Right cardiac atrium (tissue), 5 donors: ENCODE measurements around the gene VIPR2. TPM values are rescaled to one million over a fixed set of nuclear protein-coding genes. Genes with fewer than 3 reads are reported as not detected.

Source experiments
- ATAC-seq, 2 donors: fragments of 200-7000 bp; cut with Tn5 transposase; one replicate each; pipeline versions ENCODE4 v1.8.0 to v1.9.1; 2020; ENCODE audit warnings: moderate library complexity in 2 of 2, mild to moderate bottlenecking in 1 of 2
- DNase-seq, 3 donors: peaks; one replicate each; pipeline ENCODE4 v3.0.0-alpha.2; 2020
- H3K27ac ChIP-seq: one replicate; pipeline ENCODE4 v1.5.1; 2013; ENCODE audit warnings: mild to moderate bottlenecking, low read length, control low read depth, moderate library complexity
- H3K27me3 ChIP-seq: one replicate; pipeline ENCODE4 v1.6.1; 2013; ENCODE audit not compliant: control insufficient read depth, insufficient read depth
- H3K4me1 ChIP-seq: one replicate; pipeline ENCODE4 v1.6.1; 2013; ENCODE audit warnings: low read length; ENCODE audit not compliant: control insufficient read depth, insufficient read depth
- H3K4me3 ChIP-seq: one replicate; pipeline ENCODE4 v1.5.1; 2013; ENCODE audit warnings: low read length, control low read depth
- H3K9me3 ChIP-seq: one replicate; pipeline ENCODE4 v1.6.1; 2013; ENCODE audit warnings: low read length; ENCODE audit not compliant: control insufficient read depth
- WGBS: extraction: QIAGEN DNeasy Blood & Tissue Kit; methylation state at CpG from one replicate; pipeline ENCODE4 v1.1.7; 2013; 5-methylcytosine and 5-hydroxymethylcytosine counted together
- intact Hi-C, 4 donors: fragments of 100-400 bp; cut with DNase I; formaldehyde crosslinking; loops; one replicate each; pipeline versions ENCODE4 v1.11.0 to v1.14.0; 2022 to 2023
- polyA plus RNA-seq: library from polyadenylated mRNA; stranded (reverse); fragments of 200-250 nt; gene quantifications from one replicate; pipeline ENCODE4 v1.2.3, GENCODE V29; 2013
- total RNA-seq, 4 donors: library from RNA; stranded (reverse); fragmentation: NEBNext Ultra II Directional; extraction: Animal tissue kit (Norgen Biotek cat#: 25700); gene quantifications; one replicate each; pipeline ENCODE4 v1.2.1, GENCODE V29; 2021
- donor health status: healthy with polysubstance abuse.
- donor health status: DM: no; HTN: yes; CAD: no.
- donor health status: DM: no; HTN: no; CAD: no.
- donor health status: DM: no; HTN: yes; CAD: no; lungs with severe emphysema.
- donor health status: DM: yes; HTN: yes; CAD: no.

The VIPR2 gene
- total and polyA plus RNA-seq, 5 donors, result 7.3 to 13.7 (median 9.5) TPM

DNA sequence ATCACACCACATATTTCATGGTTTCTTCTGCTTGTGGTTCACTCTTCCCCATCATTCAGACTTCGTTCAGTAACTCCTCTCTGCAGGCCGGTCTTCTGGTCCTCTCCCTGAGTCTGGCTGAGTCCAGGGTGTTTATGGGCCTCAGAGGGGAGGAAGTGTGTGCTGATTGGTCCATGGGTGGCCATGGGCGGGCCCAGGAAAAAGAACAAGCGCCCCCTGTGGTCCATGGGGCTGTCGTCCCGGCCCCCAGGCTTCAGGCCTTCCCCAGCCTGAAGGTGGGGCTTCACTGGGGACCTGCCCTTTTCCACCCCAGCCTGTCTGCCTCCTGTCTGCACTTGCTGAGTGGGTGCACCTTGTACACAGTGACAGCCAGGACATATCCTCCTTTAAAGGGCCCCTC lies 123.7 kb downstream of the VIPR2 start:
- H3K27me3 ChIP-seq, result no peaks in the 10 kb centered on the region
- WGBS, result 73% methylated on average over 6 of the region's 6 CpGs
- H3K4me3 ChIP-seq, result no peak overlapping the region
- DNase-seq, result peak in 1 of 3 donors; percentile 46
- H3K27ac ChIP-seq, result no peak overlapping the region
- ATAC-seq, result peak in 1 of 2 donors; percentile 17
- intact Hi-C loops, result no loop called here
- H3K9me3 ChIP-seq, result no peaks in the 10 kb centered on the region
- peaks cover 3% of the 10 kb centered on the region for H3K4me1 ChIP-seq

DNA sequence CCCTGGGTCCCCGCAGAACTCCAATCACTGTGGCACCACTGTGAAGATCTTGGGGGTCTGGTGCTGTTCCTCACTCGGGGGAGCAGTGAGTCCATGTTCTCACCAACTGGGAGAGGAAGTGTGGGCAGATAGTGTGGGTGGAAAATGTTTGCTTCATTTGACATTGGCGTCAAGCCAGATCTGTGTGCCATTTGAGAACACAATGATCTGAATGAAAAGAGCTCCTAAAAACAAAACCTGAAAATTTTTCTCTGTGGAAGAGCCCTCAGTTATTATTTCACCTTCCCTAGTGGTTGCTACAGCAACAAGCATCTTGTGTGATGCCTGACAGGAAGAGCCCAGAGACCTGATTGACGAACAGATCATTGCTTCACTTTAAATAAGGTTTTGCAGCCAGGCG lies 125.6 kb downstream of the VIPR2 start:
- Histone ChIP-seq H3K27ac (no peak overlapping the region), H3K27me3 (no peaks in the 10 kb centered on the region), H3K9me3 (no peaks in the 10 kb centered on the region), H3K4me3 (no peak overlapping the region), H3K4me1 (peaks cover 5% of the 10 kb centered on the region)
- 60% methylated on average over 5 of the region's 5 CpGs for WGBS
- ATAC-seq (no peak), DNase-seq (peak in 1 of 3 donors; percentile 19)
- intact Hi-C loops, result no loop called here

- WGBS, result 92% methylated on average over 3 of the region's 3 CpGs
- ATAC-seq (no peak), DNase-seq (no peak)
- Histone ChIP-seq H3K4me3 (no peak overlapping the region), H3K9me3 (no peaks in the 10 kb centered on the region), H3K4me1 (peaks cover 9% of the 10 kb centered on the region), H3K27me3 (no peaks in the 10 kb centered on the region), H3K27ac (no peak overlapping the region)
- intact Hi-C loops, result no loop called here
These were observed 126.9 kb downstream of the VIPR2 start for GRCh38 chr7:159017741-159018140.

DNA sequence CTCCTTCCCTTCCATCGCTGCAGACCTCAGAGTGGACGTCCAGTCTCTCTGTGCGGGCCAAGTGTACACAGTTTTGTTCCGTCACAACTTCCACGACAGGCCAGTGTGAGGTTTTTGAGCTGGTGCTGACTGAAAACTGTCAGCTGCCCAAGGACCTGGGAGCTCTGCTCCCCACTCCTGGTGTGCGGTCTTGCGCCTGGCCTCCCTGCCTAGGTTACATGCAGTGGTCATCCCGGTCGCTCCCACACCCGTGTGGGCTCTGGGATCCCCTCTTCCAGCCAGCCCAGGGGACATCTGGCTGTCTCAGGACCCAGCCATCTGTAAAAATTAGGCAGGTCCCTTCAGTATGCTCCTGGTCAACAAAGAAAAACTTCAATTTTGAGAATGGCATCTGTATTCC lies 127.5 kb downstream of the VIPR2 start:
- intact Hi-C loops, result no loop called here
- Histone ChIP-seq H3K27ac (no peak overlapping the region), H3K9me3 (no peaks in the 10 kb centered on the region), H3K4me1 (peaks cover 9% of the 10 kb centered on the region), H3K4me3 (no peak overlapping the region), H3K27me3 (no peaks in the 10 kb centered on the region)
- peak in 1 of 3 donors; percentile 11 for DNase-seq
- WGBS, result 85% methylated on average over 10 of the region's 10 CpGs
- no peak for ATAC-seq

- Histone ChIP-seq H3K27ac (no peak overlapping the region), H3K4me3 (no peak overlapping the region), H3K9me3 (no peaks in the 10 kb centered on the region), H3K4me1 (peaks cover 10% of the 10 kb centered on the region), H3K27me3 (no peaks in the 10 kb centered on the region)
- intact Hi-C loops, result no loop called here
- no peak for ATAC-seq
- WGBS, result 89% methylated on average over 19 of the region's 19 CpGs
- peak in 1 of 3 donors; percentile 24 for DNase-seq
These were observed 128.1 kb downstream of the VIPR2 start for GRCh38 chr7:159016591-159016990.

DNA sequence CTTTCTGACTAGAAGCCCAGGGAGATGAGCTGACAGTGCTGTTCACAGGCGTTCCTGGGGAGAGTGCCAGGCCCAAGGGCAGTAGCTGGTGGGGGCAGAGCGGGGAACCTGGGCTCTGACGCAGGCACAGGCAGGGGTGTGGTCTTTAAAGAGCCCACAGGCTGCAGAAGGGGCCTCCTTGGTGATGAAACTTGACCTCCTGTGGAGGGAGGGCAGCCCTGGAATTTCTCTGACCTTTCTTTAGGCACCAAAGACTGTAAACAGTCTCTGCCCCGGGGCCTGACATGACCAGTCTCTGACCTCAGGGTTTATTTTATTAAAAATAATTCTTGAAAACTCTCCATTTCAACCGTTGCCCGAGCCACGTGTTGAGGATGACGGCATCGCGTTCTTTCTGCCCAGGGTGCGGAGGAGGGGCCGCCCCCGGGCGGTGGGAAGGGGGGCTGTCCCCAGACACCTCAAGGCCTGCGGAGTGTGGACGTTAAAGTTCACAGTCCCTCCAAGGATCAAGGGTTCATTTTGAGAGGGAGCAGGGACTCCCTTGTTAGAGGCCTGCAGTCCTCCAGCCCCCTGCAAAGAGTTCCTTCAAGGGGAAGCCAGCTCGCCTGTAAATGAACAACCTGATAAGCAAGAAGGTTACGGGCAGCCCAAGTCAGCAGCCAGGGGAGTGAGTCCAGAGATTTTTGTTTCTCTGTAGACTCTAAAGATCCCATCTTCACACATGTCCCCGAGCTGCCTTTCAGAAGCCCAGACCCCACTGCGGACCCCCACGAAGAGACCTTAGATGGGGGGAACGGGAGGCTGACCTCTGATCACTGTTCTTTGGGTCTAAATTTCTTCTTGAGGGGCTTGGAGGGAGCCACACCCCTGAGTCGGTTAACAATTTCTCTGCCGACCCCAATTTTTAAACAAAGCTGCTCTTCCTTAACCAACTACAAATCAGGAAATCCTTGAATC lies 128.9 kb downstream of the VIPR2 start:
- 43% methylated on average over 24 of the region's 24 CpGs for WGBS
- Histone ChIP-seq H3K9me3 (no peaks in the 10 kb centered on the region), H3K27me3 (no peaks in the 10 kb centered on the region), H3K4me3 (no peak overlapping the region), H3K27ac (peak overlapping the region; percentile 79), H3K4me1 (peaks cover 14% of the 10 kb centered on the region)
- peak; percentile 80 to 91 (median 88) for DNase-seq
- intact Hi-C loops, result no loop called here
- ATAC-seq, result peak; percentile 87

DNA sequence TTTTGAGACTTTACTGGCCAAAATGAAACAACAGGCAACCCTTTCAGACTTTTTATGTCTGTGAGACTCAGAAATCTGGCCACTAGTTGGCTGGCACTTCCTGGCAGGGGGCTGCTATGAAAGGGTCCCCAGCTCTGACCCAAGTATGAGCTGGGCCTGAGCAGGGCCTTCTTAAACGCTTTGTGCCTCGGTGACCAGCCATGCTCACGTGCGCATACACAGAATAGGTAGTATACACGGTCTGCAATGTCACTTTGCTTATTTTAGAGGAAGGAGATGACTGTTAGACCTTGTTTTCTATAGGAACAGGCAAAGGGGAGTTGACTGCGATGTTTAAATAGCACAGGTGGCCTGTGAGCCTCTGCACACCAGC lies 129.6 kb downstream of the VIPR2 start:
- Histone ChIP-seq H3K4me3 (no peak overlapping the region), H3K9me3 (no peaks in the 10 kb centered on the region), H3K27ac (peak overlapping the region; percentile 79), H3K27me3 (no peaks in the 10 kb centered on the region), H3K4me1 (peaks cover 14% of the 10 kb centered on the region)
- DNase-seq, result no peak
- peak in 1 of 2 donors; percentile 4 for ATAC-seq
- WGBS, result 70% methylated on average over 6 of the region's 6 CpGs
- intact Hi-C loops, result no loop called here

DNA sequence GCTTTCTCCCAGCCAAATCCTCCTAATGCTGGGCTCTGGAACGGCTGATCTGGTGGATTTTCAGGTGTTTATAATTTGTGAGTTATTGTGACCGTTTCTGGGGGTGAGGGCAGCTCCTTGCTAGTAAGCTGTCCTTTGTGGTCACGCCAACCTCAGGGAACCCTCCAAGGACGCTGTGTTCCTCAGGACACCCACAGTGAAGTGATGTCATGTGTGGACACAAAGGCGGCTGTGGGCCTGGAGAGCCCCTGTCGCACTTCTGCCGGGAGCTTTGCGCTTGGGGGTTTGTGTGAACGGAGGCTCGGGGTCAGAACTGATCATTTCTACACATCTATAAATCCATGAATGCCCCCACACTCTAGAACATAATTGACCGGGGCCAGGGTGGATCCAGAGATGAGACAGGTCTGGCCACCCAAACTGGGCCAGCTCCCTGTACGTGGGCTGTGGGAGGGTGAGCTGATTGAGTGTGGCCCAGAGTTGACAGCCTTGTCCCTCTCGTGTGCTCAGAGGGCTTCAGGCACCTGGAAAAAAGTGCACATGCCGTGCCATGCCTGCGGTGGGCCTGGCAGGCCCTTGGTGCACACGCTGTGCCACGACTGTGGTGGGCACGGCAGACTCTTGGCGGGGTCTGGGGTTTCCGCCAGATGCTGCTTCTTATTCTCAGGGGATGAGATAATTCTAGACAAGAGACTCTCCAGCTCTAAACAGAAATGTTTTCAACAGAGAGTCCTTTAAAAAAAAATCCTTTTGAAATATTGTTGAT lies 130.2 kb downstream of the VIPR2 start:
- intact Hi-C loops, result no loop called here
- WGBS, result 79% methylated on average over 20 of the region's 20 CpGs

DNA sequence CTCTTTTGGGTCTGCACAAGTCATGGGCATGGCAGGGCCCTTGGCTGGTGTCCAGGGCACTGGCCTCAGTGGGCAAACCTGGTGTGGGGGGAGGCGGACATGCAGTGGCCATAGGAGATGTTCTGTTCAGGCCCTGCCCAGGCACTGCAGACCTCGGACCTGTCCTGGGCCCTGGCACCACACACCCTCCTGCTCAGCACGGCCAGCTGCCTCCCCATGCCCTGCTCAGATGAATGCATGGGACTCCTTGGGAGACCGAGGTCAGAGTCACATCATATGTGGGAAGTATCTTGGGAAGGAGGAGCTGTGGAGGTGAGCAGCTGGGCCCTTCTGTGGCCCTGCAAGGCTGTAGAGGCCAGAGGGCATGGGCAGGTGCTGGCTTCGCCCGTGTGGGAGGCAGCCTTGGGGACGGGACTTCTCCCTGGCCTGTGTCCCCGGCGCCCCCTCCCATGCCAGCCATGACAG lies 130.8 kb downstream of the VIPR2 start:
- no peak overlapping the region for H3K4me3 ChIP-seq
- peaks cover 12% of the 10 kb centered on the region for H3K4me1 ChIP-seq
- 94% methylated on average over 9 of the region's 9 CpGs for WGBS
- no peaks in the 10 kb centered on the region for H3K27me3 ChIP-seq
- no peaks in the 10 kb centered on the region for H3K9me3 ChIP-seq
- ATAC-seq, result peak in 1 of 2 donors; percentile 3
- peak overlapping the region; percentile 3 for H3K27ac ChIP-seq
- DNase-seq, result peak in 1 of 3 donors; percentile 62
- intact Hi-C loops, result no loop called here

More for the DNA sequence above, 130.2 kb downstream of the VIPR2 start:
- ATAC-seq (no peak), DNase-seq (peak in 1 of 3 donors; percentile 46)
- no peaks in the 10 kb centered on the region for H3K27me3 ChIP-seq
- H3K4me1 ChIP-seq, result peaks cover 14% of the 10 kb centered on the region
- H3K9me3 ChIP-seq, result no peaks in the 10 kb centered on the region
- H3K4me3 ChIP-seq, result no peak overlapping the region
- H3K27ac ChIP-seq, result peak overlapping the region; percentile 39

- DNase-seq, result peak in 1 of 3 donors; percentile 60
- no peaks in the 10 kb centered on the region for H3K27me3 ChIP-seq
- no peaks in the 10 kb centered on the region for H3K9me3 ChIP-seq
- intact Hi-C loops, result no loop called here
- WGBS, result 90% methylated on average over 18 of the region's 18 CpGs
- no peak overlapping the region for H3K4me3 ChIP-seq
- ATAC-seq, result peak in 1 of 2 donors; percentile 5
- peak overlapping the region; percentile 81 for H3K27ac ChIP-seq
- H3K4me1 ChIP-seq, result peaks cover 10% of the 10 kb centered on the region
These were observed 131.4 kb downstream of the VIPR2 start for GRCh38 chr7:159013181-159013690.
